ENCODE measurements around the gene ENG. TPM values are rescaled to one million over a fixed set of nuclear protein-coding genes. Genes with fewer than 3 reads are reported as not detected.

ENG gene
- total RNA-seq, 4 donors from 2014 or later, result 37.9 to 153 (median 50.8) TPM

GRCh38 chr9:127866535-127866934 lies 12.1 kb upstream of the ENG start:
- no peak for TF ChIP-seq CTCF (IDR thresholded peaks at IDR 0.05; ENCODE audit: low read depth)

- TF ChIP-seq CTCF (IDR thresholded peaks at IDR 0.05; ENCODE audit: low read depth), result no peak
Observed at GRCh38 chr9:127865645-127866464, 11.4 kb upstream of the ENG start.

- no peak for TF ChIP-seq CTCF (IDR thresholded peaks at IDR 0.05; ENCODE audit: low read depth)
Observed at GRCh38 chr9:127863191-127863621, 8.7 kb upstream of the ENG start.

- no peak for TF ChIP-seq CTCF (IDR thresholded peaks at IDR 0.05; ENCODE audit: low read depth)
Observed at GRCh38 chr9:127862075-127863011, 7.9 kb upstream of the ENG start.

GRCh38 chr9:127860779-127861178 lies 6.3 kb upstream of the ENG start:
- no peak for TF ChIP-seq CTCF (IDR thresholded peaks at IDR 0.05; ENCODE audit: low read depth)

- no peak for TF ChIP-seq CTCF (IDR thresholded peaks at IDR 0.05; ENCODE audit: low read depth)
Observed at GRCh38 chr9:127860260-127860659, 5.8 kb upstream of the ENG start.

- TF ChIP-seq CTCF (IDR thresholded peaks at IDR 0.05; ENCODE audit: low read depth), result no peak
Observed at GRCh38 chr9:127858041-127858512, 3.6 kb upstream of the ENG start.

Data from subcutaneous adipose tissue (tissue), 4 donors.